MCF 10A (cell line): ENCODE data around the gene SUMF2. TPM values are rescaled to one million over a fixed set of nuclear protein-coding genes. Genes with fewer than 3 reads are reported as not detected.
"Not testable (repeated sequence)": the region's sequence is repeated elsewhere in the genome, so short reads cannot be mapped to it uniquely, and the experiment has no call there.

Experiments used
- BruUV-seq: library from RNA; stranded (reverse); fragments of 400-500 nt; replicated peaks from 2 replicates; lab custom pipeline; 2021; lab: Mats Ljungman, UMichigan
- CTCF ChIA-PET: fragments of 300-600 bp; sonication (Branson Sonifier 250); formaldehyde crosslinking; extraction: SDS; loops from one replicate; lab custom pipeline; 2021; ENCODE audit warnings: antibody characterized with exemption, inconsistent platforms; lab: Yijun Ruan, JAX
- POLR2A ChIA-PET: fragments of 300-600, 350-650 bp; sonication (Branson Sonifier 250); formaldehyde crosslinking; extraction: SDS; loops from one replicate; lab custom pipeline; 2020; ENCODE audit warnings: antibody characterized with exemption, inconsistent platforms; lab: Yijun Ruan, JAX
- DNase-seq: peaks from one replicate; pipeline ENCODE4 v3.0.0-alpha.2; 2018; ENCODE audit not compliant: unreplicated experiment
- H3K27ac Mint-ChIP-seq: one replicate; pipeline ENCODE4 v1.8.0; 2022; ENCODE audit warnings: mild to moderate bottlenecking, low read depth, mixed read lengths; ENCODE audit not compliant: unreplicated experiment
- H3K27me3 Mint-ChIP-seq: one replicate; pipeline ENCODE4 v1.8.0; 2022; ENCODE audit warnings: mixed read lengths; ENCODE audit not compliant: insufficient read depth, unreplicated experiment
- H3K36me3 Mint-ChIP-seq: one replicate; pipeline ENCODE4 v1.8.0; 2022; ENCODE audit warnings: mild to moderate bottlenecking, moderate library complexity, mixed read lengths; ENCODE audit not compliant: insufficient read depth, unreplicated experiment
- H3K4me1 Mint-ChIP-seq: one replicate; pipeline ENCODE4 v1.8.0; 2022; ENCODE audit warnings: mixed read lengths; ENCODE audit not compliant: insufficient read depth, unreplicated experiment
- H3K4me3 Mint-ChIP-seq: one replicate; pipeline ENCODE4 v1.8.0; 2022; ENCODE audit warnings: mild to moderate bottlenecking, moderate library complexity, mixed read lengths; ENCODE audit not compliant: unreplicated experiment
- H3K9me3 Mint-ChIP-seq: one replicate; pipeline ENCODE4 v1.8.0; 2022; ENCODE audit warnings: mixed read lengths; ENCODE audit not compliant: unreplicated experiment
- intact Hi-C: fragments of 100-400 bp; cut with micrococcal nuclease; formaldehyde crosslinking; loops from 2 replicates; pipeline ENCODE4 v1.14.1; 2022
- total RNA-seq: library from RNA; stranded (reverse); gene quantifications from 2 replicates; pipeline ENCODE4 v1.2.3, GENCODE V29; 2022
- TF ChIP-seq, protein P1 (sequence below): fragments of 200-600 bp; IDR thresholded peaks from one replicate; pipeline ENCODE4 v1.8.0; 2022; ENCODE audit warnings: antibody characterized with exemption, mild to moderate bottlenecking; ENCODE audit not compliant: unreplicated experiment

Gene SUMF2
- total RNA-seq, 1 experiment from 2014 or later, result 159 TPM

DNA sequence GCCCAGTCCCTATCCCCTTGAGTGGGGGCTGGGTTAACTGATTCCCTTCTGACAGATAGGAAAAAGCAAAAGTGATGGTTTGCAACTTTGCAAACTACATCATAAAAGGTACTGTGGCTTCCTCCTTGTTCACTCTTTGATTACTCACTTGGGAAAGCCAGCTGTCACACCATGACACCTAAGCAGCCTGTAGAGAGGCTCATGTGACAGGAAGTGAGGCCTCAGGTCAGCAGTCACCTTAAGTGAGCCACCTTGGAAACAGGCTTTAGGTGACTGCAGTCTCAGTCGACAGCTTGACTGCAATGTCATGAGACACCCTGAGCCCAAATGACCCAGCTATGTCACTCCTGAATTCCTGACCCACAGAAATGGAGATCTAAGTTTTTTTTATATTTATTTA, 46.5 kb downstream of the SUMF2 start:
- POLR2A ChIA-PET, result no interaction called here
- CTCF ChIA-PET, result no interaction called here
- H3K4me1 Mint-ChIP-seq, result no peaks in the 10 kb centered on the region

DNA sequence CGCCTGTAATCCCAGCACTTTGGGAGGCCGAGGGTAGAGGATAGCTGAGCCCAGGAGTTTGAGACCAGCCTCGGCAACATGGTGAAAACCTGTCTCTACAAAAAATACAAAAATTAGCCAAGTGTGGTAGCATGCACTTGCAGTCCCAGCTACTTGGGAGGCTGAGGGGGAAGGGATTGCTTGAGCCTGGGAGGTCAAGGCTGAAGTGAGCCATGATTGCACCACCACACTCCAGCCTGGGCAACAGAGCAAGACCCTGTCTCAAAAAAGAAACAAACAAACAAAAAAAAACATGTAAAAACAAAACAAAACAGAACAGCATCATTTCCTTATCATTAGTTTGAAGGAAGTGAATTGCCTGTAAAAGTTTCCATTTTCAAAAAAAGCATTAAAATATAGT, 48.2 kb downstream of the SUMF2 start:
- H3K36me3 Mint-ChIP-seq, CTCF ChIA-PET, BruUV-seq, H3K4me3 Mint-ChIP-seq, intact Hi-C loops, H3K27me3 Mint-ChIP-seq, H3K27ac Mint-ChIP-seq, H3K4me1 Mint-ChIP-seq, POLR2A ChIA-PET, H3K9me3 Mint-ChIP-seq, DNase-seq: not testable (repeated sequence)

More for the DNA sequence above, 46.5 kb downstream of the SUMF2 start:
- Mint-ChIP-seq H3K4me3 (no peak overlapping the region), H3K36me3 (no peaks in the 10 kb centered on the region), H3K27me3 (no peaks in the 10 kb centered on the region), H3K9me3 (no peaks in the 10 kb centered on the region), H3K27ac (no peak overlapping the region)
- BruUV-seq, result no TSS peak
- intact Hi-C loops, result no loop called here
- TF ChIP-seq, protein P1, sequence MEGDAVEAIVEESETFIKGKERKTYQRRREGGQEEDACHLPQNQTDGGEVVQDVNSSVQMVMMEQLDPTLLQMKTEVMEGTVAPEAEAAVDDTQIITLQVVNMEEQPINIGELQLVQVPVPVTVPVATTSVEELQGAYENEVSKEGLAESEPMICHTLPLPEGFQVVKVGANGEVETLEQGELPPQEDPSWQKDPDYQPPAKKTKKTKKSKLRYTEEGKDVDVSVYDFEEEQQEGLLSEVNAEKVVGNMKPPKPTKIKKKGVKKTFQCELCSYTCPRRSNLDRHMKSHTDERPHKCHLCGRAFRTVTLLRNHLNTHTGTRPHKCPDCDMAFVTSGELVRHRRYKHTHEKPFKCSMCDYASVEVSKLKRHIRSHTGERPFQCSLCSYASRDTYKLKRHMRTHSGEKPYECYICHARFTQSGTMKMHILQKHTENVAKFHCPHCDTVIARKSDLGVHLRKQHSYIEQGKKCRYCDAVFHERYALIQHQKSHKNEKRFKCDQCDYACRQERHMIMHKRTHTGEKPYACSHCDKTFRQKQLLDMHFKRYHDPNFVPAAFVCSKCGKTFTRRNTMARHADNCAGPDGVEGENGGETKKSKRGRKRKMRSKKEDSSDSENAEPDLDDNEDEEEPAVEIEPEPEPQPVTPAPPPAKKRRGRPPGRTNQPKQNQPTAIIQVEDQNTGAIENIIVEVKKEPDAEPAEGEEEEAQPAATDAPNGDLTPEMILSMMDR, result no peak
- no peak for DNase-seq

DNA sequence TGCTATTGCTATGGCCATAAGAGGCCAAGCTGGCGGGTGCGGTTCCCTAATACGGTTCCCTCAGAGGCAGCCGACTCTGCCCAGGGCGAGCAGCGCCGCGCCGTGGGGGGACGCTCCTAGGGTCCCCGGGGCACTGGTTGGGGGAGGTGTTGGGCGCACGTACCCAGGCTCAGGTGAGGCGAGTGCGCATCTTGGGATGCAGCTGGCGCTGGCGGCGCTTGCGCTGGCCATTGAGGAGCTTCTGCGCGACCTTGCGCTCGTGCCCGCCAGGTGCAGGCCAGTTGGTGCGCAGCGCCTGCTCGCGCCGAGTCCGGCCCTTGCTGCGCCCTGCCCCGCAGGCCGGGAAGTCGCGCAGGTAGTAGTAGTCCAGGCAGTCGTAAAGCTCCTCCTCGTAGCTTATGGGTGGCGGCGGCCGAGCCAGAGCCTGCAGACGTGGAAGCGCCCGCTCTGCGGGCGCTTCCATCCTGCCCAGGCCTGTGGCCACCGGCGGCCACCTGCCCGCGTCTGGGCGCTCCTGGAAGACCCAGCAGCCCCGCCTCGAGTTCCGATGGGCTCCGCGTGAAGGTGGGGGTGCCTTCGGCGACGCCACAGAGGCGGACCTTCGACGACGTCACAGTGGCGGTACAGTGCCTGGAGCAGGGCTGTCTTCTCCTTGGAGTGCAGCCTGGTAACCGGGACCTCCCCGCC, 51.9 kb downstream of the SUMF2 start, which contains the start of gene NUPR2:
Gene NUPR2, minus strand, starts transcription at position 566 of the 687 bp plus-strand sequence. Its CDS starts 103 bp downstream, at position 463.
- intact Hi-C loops, result no loop called here
- DNase-seq, result no peak
- H3K27ac Mint-ChIP-seq, result no peak within 1 kb of the TSS
- no peaks in the 10 kb centered on the region for H3K36me3 Mint-ChIP-seq
- H3K4me3 Mint-ChIP-seq, result no peak within 1 kb of the TSS
- ChIA-PET CTCF (interaction anchor here (0.7 kb wide), 1 partner anchor 688 kb away, joined by 3 read pairs; no protein-coding TSS in a partner anchor), POLR2A (no interaction called here)
- TF ChIP-seq, protein P1, result no peak
- H3K9me3 Mint-ChIP-seq, result peaks cover under 1% of the 10 kb centered on the region
- H3K4me1 Mint-ChIP-seq, result no peaks in the 10 kb centered on the region
- no TSS peak for BruUV-seq
- H3K27me3 Mint-ChIP-seq, result no peaks in the 10 kb centered on the region

DNA sequence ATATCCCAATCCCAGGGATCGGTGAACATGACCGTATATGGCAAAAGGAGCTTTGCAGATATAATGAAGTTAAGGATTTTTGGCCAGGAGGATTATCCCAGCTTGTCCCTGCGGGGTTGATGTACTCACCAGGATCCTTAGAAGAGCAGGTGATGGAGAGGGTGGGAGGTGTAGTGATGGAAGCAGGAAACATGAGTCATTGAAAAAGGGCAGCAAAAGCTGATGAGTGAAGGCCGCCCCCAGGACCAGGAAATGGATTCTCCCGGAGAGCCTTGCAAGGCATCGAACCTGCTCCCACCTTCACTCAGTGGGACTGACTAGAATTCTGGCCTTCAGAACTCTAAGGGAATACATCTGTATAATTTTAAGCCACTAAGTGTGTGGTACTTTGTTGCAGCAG, 57.4 kb downstream of the SUMF2 start:
- H3K4me1 Mint-ChIP-seq, result no peaks in the 10 kb centered on the region
- no TSS peak for BruUV-seq
- no peak for DNase-seq
- ChIA-PET CTCF (no interaction called here), POLR2A (no interaction called here)
- intact Hi-C loops, result no loop called here
- no peaks in the 10 kb centered on the region for H3K27me3 Mint-ChIP-seq
- TF ChIP-seq, protein P1, result no peak
- no peak overlapping the region for H3K27ac Mint-ChIP-seq
- peaks cover 5% of the 10 kb centered on the region for H3K9me3 Mint-ChIP-seq
- H3K36me3 Mint-ChIP-seq, result no peaks in the 10 kb centered on the region
- no peak overlapping the region for H3K4me3 Mint-ChIP-seq
